ENCODE results near the gene ARHGAP30.

- TF ChIP-seq KDM5A (IDR thresholded peaks at IDR 0.05; ENCODE audit: low read length), result no peak
- no peak for TF ChIP-seq POLR2AphosphoS5 (IDR thresholded peaks at IDR 0.05; ENCODE audit: low read depth, low read length)
- no peak for TF ChIP-seq BCL11A (IDR thresholded peaks at IDR 0.05; ENCODE audit: low read depth in 2 of 2, low read length in 2 of 2)
- TF ChIP-seq CTCF (IDR thresholded peaks at IDR 0.05; ENCODE audit: control extremely low read depth in 1 of 3, insufficient read depth in 1 of 3, low read depth in 1 of 3, low read length in 3 of 3), result no peak
- no peak for TF ChIP-seq EP300 (IDR thresholded peaks at IDR 0.05; ENCODE audit: borderline replicate concordance in 1 of 2, low read depth in 2 of 2, low read length in 2 of 2)
- TF ChIP-seq POLR2A (IDR thresholded peaks at IDR 0.05; ENCODE audit: control extremely low read depth in 1 of 2, low read depth in 2 of 2, low read length in 2 of 2), result no peak
- no peak for TF ChIP-seq BRCA1 (IDR thresholded peaks at IDR 0.05; ENCODE audit: low read depth, low read length)
- no peak for TF ChIP-seq TCF12 (IDR thresholded peaks at IDR 0.05; ENCODE audit: low read depth, low read length)
- no peak for TF ChIP-seq MAX (IDR thresholded peaks at IDR 0.05)
- TF ChIP-seq EZH2 (IDR thresholded peaks at IDR 0.05; ENCODE audit: low read depth, low read length, severe bottlenecking), result no peak
- no peak for TF ChIP-seq ZNF274 (IDR thresholded peaks at IDR 0.05; ENCODE audit: borderline replicate concordance, extremely low read depth, low read length)
- no peak for TF ChIP-seq RFX5 (IDR thresholded peaks at IDR 0.05; ENCODE audit: borderline replicate concordance, low read depth, low read length)
- TF ChIP-seq GABPA (IDR thresholded peaks at IDR 0.05; ENCODE audit: borderline replicate concordance, insufficient read depth, low read length), result no peak
Observed at GRCh38 chr1:161033751-161034150, 35.9 kb downstream of the ARHGAP30 start.

Measured in H1 (cell line).